ENCODE data around the gene PPT2.

Gene PPT2

GRCh38 chr6:32212076-32212760 lies 58.3 kb downstream of the PPT2 start:
- Mint-ChIP-seq H3K36me3 (no peaks in the 10 kb centered on the region), H3K27ac (peak overlapping the region; percentile 32), H3K4me1 (no peaks in the 10 kb centered on the region), H3K9me3 (no peaks in the 10 kb centered on the region), H3K4me3 (no peak overlapping the region)
- ATAC-seq = peak; percentile 26
- no peak for DNase-seq (ENCODE audit: low spot score in 2 of 2)
